ENCODE measurements around the gene RNF157. TPM values are rescaled to one million over a fixed set of nuclear protein-coding genes. Genes with fewer than 3 reads are reported as not detected.

The RNF157 gene
- total and polyA plus RNA-seq, 2 of the 13 experiments (the other 11 are each of a cell fraction or from before 2014, with no cell fraction given) = 0.44 to 1.5 TPM

- TF ChIP-seq ZSCAN22 (CRISPR knock-in tag; IDR thresholded peaks at IDR 0.05) (no peak), ZNF704 (CRISPR knock-in tag; IDR thresholded peaks at IDR 0.05; ENCODE audit: borderline replicate concordance) (no peak; the same call in 1 of the 2 replicates), ZNF138 (CRISPR knock-in tag; IDR thresholded peaks at IDR 0.05; ENCODE audit: low read depth) (peak; percentile 30; the same call in 1 of the 2 replicates), ZHX2 (IDR thresholded peaks at IDR 0.05; ENCODE audit: low read depth) (no peak), ZHX2 (CRISPR knock-in tag; IDR thresholded peaks at IDR 0.05; ENCODE audit: borderline replicate concordance) (no peak), HNF1B (CRISPR knock-in tag; IDR thresholded peaks at IDR 0.05) (no peak), ZNF740 (CRISPR knock-in tag; IDR thresholded peaks at IDR 0.05) (no peak), ZNF891 (CRISPR knock-in tag; IDR thresholded peaks at IDR 0.05) (peak; percentile 26; the same call in 1 of the 2 replicates), HINFP (CRISPR knock-in tag; IDR thresholded peaks at IDR 0.05; ENCODE audit: low read depth) (no peak; the same call in 1 of the 2 replicates), SRY (CRISPR knock-in tag; IDR thresholded peaks at IDR 0.05) (0 out of 2 replicates have a peak, but pooled peaks have one; percentile 63), SSRP1 (CRISPR knock-in tag; IDR thresholded peaks at IDR 0.05) (no peak), MAZ (IDR thresholded peaks at IDR 0.05; ENCODE audit: borderline replicate concordance, low read depth, low read length) (no peak), MAZ (CRISPR knock-in tag; IDR thresholded peaks at IDR 0.05; ENCODE audit: low read depth) (peak; percentile 11; the same call in 1 of the 2 replicates), ZNF3 (CRISPR knock-in tag; IDR thresholded peaks at IDR 0.05) (no peak), ZFP90 (CRISPR knock-in tag; IDR thresholded peaks at IDR 0.05; ENCODE audit: borderline replicate concordance) (no peak), ZNF205 (CRISPR knock-in tag; IDR thresholded peaks at IDR 0.05) (no peak)
These were observed 101.2 kb downstream of the RNF157 start (continued) for GRCh38 chr17:76138896-76139752.
